ENCODE results near the gene PIGQ. TPM values are rescaled to one million over a fixed set of nuclear protein-coding genes. Genes with fewer than 3 reads are reported as not detected.

The PIGQ gene
- total RNA-seq, 4 donors from 2014 or later: 15.9 to 24.0 (median 20.4) TPM

- intact Hi-C loops (cut with DNase I): no loop called here
- H3K27ac ChIP-seq: no peak overlapping the region
- WGBS, 2 donors: 74 to 82% methylated on average over 10 to 11 of the region's 29 CpGs
- H3K36me3 ChIP-seq: peaks cover 9 to 67% (median 15%) of the 10 kb centered on the region in 3 donors
- no peak overlapping the region for H3K4me3 ChIP-seq
- H3K4me1 ChIP-seq: peaks cover 20 to 43% (median 29%) of the 10 kb centered on the region in 3 donors
- no peaks in the 10 kb centered on the region for H3K9me3 ChIP-seq
- no peak for TF ChIP-seq CTCF (IDR thresholded peaks at IDR 0.05)
- no peak for TF ChIP-seq POLR2A (IDR thresholded peaks at IDR 0.05)
- no peak for DNase-seq
- H3K27me3 ChIP-seq: no peaks in the 10 kb centered on the region
Observed at GRCh38 chr16:629185-629832, 59.5 kb downstream of the PIGQ start.

- no peaks in the 10 kb centered on the region for H3K9me3 ChIP-seq
- intact Hi-C loops (cut with DNase I): no loop called here
- peaks cover 23 to 48% (median 29%) of the 10 kb centered on the region in 3 donors for H3K4me1 ChIP-seq
- H3K27me3 ChIP-seq: no peaks in the 10 kb centered on the region
- no peak overlapping the region for H3K4me3 ChIP-seq
- DNase-seq: no peak
- no CpG with 5 or more reads among the region's 11 CpGs for WGBS, 2 donors
- no peak overlapping the region for H3K27ac ChIP-seq
- H3K36me3 ChIP-seq: peaks cover 9 to 72% (median 15%) of the 10 kb centered on the region in 3 donors
- no peak for TF ChIP-seq POLR2A (IDR thresholded peaks at IDR 0.05)
- TF ChIP-seq CTCF (IDR thresholded peaks at IDR 0.05): no peak
Observed at GRCh38 chr16:629833-630248, 60.1 kb downstream of the PIGQ start.

GRCh38 chr16:630249-630814 is 60.6 kb downstream of the PIGQ start:
- H3K4me1 ChIP-seq: peaks cover 28 to 53% (median 34%) of the 10 kb centered on the region in 3 donors
- no peak overlapping the region for H3K4me3 ChIP-seq
- no peak for DNase-seq
- H3K9me3 ChIP-seq: no peaks in the 10 kb centered on the region
- no peaks in the 10 kb centered on the region for H3K27me3 ChIP-seq
- intact Hi-C loops (cut with DNase I): no loop called here
- no peak for TF ChIP-seq CTCF (IDR thresholded peaks at IDR 0.05)
- no peak for TF ChIP-seq POLR2A (IDR thresholded peaks at IDR 0.05)
- peaks cover 9 to 70% (median 15%) of the 10 kb centered on the region in 3 donors for H3K36me3 ChIP-seq
- no peak overlapping the region for H3K27ac ChIP-seq
- WGBS, 2 donors: no CpG with 5 or more reads among the region's 29 CpGs

GRCh38 chr16:630815-631405 is 61.1 kb downstream of the PIGQ start, which contains the start of gene WFIKKN1:
WFIKKN1 (plus strand) TSS chr16:630985; CDS start chr16:631254, 269 bp downstream.
- TF ChIP-seq POLR2A (IDR thresholded peaks at IDR 0.05) (no peak), CTCF (IDR thresholded peaks at IDR 0.05) (no peak)
- intact Hi-C loops (cut with DNase I): no loop called here
- Histone ChIP-seq H3K27ac (no peak within 1 kb of the TSS), H3K9me3 (no peaks in the 10 kb centered on the region), H3K4me3 (no peak within 1 kb of the TSS), H3K4me1 (peaks cover 32 to 59% (median 40%) of the 10 kb centered on the region in 3 donors), H3K36me3 (peaks cover 9 to 64% (median 15%) of the 10 kb centered on the region in 3 donors), H3K27me3 (no peaks in the 10 kb centered on the region)
- WGBS, 2 donors: 0% methylated on average over 2 of the region's 23 CpGs; no CpG with 5 or more reads in 1 of the 2 donors
- no peak for DNase-seq

GRCh38 chr16:631808-632358 is 62.1 kb downstream of the PIGQ start:
- 53 to 61% methylated on average over 6 to 8 of the region's 9 CpGs for WGBS, 2 donors
- Histone ChIP-seq H3K4me3 (no peak overlapping the region), H3K9me3 (no peaks in the 10 kb centered on the region), H3K27me3 (no peaks in the 10 kb centered on the region), H3K36me3 (peaks cover 9 to 54% (median 15%) of the 10 kb centered on the region in 3 donors), H3K27ac (no peak overlapping the region), H3K4me1 (peaks cover 29 to 51% (median 35%) of the 10 kb centered on the region in 3 donors)
- intact Hi-C loops (cut with DNase I): no loop called here
- no peak for DNase-seq
- no peak for TF ChIP-seq POLR2A (IDR thresholded peaks at IDR 0.05)
- no peak for TF ChIP-seq CTCF (IDR thresholded peaks at IDR 0.05)
